DOHH2 (cell line): ENCODE results near the gene VSTM2L.

Experiments used
- EZH2phosphoT487 ChIP-seq: fragments of 200-600 bp; sonication (generic); IDR thresholded peaks from 2 replicates; pipeline ENCODE4 v1.6.1; 2017; ENCODE audit warnings: borderline replicate concordance, mild to moderate bottlenecking, antibody characterized with exemption, low read length, moderate library complexity, mixed read lengths
- TF ChIP-seq, protein P1 (sequence below): fragments of 200-600 bp; sonication (generic); IDR thresholded peaks from one replicate; pipeline ENCODE4 v1.5.1; 2014; ENCODE audit warnings: antibody characterized with exemption, mild to moderate bottlenecking, low read depth, low read length; ENCODE audit not compliant: poor library complexity, severe bottlenecking

DNA sequence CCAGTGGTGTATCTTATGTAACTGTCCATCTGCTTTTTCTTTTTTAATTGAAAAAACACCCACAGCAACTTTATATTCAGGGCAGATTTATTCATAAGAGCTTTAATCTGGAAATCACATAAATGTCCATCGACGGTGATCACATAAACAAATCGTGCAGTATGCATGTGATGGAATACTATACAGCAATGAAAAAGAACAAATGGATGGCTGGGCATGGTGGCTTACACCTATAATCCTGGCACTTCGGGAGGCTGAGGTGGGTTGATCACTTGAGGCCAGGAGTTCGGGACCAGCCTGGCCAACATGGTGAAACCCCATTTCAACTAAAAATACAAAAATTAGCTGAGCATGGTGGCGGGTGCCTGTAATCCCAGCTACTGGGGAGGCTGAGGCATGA, 39.1 kb downstream of the VSTM2L start:
- TF ChIP-seq, protein P1, sequence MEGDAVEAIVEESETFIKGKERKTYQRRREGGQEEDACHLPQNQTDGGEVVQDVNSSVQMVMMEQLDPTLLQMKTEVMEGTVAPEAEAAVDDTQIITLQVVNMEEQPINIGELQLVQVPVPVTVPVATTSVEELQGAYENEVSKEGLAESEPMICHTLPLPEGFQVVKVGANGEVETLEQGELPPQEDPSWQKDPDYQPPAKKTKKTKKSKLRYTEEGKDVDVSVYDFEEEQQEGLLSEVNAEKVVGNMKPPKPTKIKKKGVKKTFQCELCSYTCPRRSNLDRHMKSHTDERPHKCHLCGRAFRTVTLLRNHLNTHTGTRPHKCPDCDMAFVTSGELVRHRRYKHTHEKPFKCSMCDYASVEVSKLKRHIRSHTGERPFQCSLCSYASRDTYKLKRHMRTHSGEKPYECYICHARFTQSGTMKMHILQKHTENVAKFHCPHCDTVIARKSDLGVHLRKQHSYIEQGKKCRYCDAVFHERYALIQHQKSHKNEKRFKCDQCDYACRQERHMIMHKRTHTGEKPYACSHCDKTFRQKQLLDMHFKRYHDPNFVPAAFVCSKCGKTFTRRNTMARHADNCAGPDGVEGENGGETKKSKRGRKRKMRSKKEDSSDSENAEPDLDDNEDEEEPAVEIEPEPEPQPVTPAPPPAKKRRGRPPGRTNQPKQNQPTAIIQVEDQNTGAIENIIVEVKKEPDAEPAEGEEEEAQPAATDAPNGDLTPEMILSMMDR = no peak
- TF ChIP-seq EZH2phosphoT487 = no peak
